Nucleus accumbens (tissue), 56 donors: ENCODE measurements around the gene OR51D1.

Source experiments
- DNase-seq, 56 donors: peaks; one replicate each; lab custom pipeline; 2025; lab: John Stamatoyannopoulos, UW

The OR51D1 gene, protein sequence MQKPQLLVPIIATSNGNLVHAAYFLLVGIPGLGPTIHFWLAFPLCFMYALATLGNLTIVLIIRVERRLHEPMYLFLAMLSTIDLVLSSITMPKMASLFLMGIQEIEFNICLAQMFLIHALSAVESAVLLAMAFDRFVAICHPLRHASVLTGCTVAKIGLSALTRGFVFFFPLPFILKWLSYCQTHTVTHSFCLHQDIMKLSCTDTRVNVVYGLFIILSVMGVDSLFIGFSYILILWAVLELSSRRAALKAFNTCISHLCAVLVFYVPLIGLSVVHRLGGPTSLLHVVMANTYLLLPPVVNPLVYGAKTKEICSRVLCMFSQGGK

DNA sequence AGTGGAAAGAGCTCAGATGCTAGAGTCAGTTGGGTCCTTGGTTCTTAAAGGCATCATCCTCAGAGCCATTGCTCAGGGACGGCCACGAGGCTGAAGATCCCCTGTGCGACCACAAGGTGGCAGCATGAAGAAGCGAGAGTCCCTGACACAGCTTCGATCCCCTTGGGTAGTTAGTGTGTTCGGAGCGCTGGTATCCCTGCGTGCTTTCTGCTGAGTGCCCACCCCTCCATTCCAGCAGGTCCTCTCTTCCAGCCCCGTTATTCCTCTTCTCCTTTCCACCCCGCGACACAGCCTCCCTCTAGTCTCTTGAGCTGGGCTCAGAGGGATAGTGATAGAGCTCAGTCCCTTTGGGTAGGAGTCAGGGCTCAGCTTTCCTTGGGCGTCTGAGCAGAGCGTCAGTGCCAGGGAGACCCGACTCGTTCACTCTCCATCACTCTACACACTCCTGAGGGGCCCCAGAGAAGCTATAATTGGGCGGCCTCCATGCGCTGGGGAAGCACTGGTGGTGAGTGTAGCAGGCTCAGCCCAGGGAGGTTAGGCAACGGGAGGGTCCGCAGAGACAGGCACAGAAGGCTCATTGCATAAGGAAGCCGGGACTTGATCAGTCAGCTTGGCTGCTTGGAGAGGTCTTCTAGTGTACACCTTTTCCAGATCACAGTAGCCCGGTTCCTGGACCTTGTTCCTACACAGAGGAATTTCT is at the start of gene OR51D1:
TSS of gene OR51D1 (plus strand) at position 516 of the 700 bp plus-strand sequence. CDS start 2,314 bp downstream, outside the sequence.
- DNase-seq: peak in 48 of 56 donors; percentile 3 to 78 (median 29)

DNA sequence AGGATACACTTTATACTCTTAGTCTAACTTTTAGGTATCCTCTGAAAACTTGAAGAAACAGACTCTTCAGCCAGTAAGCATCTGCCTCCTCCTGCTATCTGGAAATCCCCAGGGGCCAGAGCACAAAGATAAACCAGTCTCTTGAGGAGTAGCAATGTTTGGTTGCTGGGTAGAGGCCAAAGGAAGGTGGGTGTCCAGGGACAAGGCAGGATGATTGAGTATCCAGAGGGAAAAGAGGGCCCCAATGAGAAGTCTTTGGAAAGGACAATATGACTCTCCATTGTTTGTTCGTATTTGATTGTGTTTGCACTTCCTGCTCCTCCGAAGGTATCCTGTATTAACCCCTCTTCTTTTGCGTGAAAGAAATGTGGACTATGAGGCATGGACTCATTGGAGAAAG is 48.3 kb upstream of the OR51D1 start:
- DNase-seq: no peak

DNA sequence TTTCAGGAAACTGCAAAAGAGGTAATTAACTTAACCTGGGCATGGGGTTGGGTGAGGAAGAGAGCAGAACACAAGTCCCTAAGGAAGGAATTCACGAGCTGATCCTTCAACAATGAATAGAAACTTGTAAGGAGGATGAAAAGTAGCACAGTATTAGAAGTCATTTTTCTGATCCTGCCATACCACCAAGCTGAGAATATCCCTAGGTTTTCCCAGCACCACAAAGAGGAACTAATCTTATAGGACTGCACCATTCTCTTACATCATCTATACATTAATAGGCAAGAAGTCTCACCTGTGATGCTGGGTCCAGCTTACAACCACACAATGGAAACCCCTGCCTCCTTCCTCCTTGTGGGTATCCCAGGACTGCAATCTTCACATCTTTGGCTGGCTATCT is 43.5 kb upstream of the OR51D1 start, which contains the start of gene OR52I1:
TSS of gene OR52I1 (plus strand) at position 301 of the 400 bp plus-strand sequence. CDS start at position 301, 0 bp downstream.
- DNase-seq: no peak

DNA sequence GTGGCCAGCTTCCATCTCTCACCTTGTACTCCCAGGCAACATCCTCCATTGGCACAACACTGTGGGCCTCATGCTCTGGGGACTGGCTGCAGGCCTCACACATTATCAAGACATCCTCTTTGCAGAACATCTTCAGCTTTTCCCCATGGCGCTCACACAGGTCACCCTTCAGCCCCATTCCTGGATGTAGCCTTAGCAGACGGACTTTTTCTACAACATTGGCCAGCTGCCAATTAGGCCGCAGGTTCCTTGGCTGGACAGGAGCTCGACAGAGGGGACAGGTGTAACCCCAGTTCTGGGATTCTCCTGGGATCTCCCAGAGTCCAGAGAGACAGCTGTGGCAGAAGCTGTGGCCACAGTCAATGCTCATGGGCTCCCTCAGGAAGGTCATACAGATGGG is 32.2 kb upstream of the OR51D1 start:
- no peak for DNase-seq

DNA sequence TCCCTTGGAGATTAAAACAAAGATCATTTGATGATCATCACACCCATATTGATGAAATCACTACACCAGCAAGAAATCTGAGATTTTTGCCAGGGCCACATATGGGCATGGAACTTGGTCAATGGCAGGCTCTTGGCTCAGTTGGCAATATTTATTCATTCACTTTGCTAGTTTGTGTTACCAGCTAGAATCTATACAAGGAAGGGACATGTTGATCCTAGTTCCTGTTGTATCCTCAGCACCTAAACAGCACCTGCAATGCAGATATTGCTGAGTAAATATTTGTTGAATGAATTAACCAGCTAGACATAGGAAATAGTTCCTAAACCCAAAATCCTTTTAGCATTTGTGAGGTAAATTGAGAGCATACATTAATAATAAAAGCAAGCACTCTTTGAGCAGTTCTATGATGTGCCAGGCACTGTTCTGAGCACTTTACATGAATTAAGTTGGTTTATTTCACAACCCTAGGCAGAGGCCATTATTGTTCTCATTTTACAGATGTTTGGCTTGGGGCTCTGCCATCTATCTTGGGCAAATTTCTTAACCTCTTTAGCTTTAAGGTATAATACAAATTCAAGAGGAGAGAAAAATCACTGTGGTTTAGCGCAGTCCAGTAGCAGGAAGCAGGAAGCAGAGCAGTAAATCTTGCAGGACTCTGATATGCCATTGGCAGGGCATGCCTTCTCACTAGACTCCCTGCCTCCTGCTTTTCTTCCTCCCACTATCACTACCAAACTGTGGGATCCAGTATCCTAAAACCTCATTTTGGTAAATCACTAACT is 30.9 kb upstream of the OR51D1 start:
- no peak for DNase-seq

DNA sequence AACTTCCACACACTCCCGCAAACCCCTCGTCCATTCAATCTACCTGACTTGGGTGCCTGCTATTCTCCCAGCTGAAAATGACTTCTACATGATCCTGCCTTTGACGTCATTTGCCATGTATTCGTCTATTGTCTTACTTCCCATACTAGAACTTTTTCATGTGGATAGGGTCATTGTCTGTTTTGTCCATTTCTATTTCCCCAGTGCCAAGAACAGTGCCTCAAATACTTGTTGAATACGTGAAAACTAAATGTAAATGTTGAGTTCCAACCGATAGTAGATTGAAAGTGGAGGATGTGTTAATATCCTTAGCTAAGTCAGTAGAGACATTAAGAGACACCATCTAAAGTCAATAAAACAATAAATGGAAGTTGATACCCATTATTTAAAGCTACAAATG is 30.2 kb upstream of the OR51D1 start:
- DNase-seq: no peak

DNA sequence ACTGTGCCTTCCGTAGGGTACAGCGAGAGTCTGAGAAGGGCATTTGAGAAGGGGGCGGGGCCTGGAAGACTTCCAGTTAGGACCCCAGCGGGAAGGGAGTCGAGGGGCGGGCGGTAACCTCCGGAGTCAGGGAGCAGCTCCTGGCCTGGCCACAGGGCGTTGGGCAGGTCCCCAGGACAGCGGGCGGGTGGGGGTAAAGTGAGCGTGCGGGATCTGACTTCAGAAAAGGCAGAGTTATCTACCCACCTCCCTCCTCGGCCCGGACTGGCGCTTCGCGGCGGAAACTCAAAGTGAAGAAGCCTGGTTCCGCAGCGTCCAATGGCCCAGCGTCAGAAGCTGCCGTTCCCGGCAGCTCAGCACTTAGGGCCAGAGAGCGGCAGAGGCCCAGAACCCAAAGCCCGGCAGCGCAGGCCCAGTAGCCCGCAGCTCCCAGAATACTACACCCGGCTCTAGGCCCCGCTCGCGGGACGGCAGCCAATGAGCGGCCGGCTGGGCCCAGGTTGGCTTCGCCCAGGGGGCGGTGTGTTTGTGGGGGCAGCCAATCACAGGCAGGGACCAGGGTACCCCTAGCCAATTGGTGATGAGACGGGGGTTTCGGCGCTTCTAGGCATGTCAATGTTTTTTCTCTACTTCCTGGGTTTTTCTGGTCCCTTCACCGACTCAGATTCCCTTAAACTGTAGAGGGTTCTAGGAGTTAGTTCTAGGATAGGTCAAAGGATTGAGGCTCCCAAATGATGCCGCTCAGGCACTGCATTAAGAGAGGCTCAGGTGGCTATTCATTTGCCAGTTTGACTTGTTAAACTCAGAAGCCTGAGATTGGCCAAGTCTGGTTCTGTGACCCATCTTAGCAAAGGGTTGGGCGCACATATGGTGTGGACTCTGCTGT is 29.3 kb upstream of the OR51D1 start, which contains the start of gene TRIM68:
TSS of gene TRIM68 (minus strand) at position 451 of the 886 bp plus-strand sequence. CDS start 2,727 bp downstream, outside the sequence.
- DNase-seq: peak; percentile 46 to 98 (median 94)

DNA sequence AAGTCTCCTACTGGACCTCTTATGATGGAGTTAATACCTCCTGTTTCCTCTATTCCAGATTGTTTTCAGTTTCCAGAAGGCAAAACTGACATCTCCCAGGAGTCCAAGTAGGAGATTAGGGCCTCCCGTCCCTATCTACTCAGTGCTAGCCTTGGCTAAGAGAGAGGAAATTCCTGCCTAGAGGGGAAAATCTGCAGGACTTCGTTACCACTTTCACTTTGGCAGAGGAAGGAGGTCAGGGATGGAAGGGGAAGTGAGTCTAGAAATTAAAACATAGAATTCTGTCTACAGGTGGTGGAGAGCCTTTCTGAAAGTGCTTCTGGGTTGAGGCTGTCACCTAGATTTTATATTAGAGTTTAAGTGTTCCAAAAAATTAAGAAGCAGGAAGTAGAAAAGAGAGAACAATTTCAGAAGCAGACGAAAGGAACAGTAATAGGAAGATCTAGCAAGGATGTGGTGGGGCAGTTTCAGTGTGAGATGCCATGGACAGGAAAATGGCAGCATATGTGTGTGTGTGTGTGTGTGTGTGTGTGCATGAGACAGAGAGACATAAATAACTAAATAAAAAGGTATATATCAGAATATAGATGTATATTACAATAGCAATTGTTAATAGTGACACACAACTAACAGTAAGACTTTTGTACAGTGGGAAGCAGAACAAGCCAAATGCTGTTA is 26.9 kb upstream of the OR51D1 start:
- no peak for DNase-seq

DNA sequence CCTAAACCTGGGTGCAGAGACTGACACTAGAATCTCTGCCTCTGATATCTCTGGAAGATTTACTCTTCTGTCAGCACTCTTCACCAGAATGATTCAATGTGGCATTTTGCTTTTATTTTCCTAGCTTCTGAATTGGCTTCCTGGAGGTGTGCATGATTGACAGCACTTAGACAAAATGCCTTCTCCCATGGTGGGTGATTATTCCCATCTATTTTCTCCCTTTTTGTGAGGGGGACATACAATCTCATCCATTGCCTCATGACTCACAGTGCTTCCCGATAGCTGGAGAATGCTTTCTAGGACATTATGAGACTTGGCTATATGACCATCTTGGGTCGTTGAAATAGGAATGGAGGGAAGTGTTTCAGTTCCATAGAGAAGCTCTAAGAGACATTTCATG is 25.3 kb upstream of the OR51D1 start:
- DNase-seq: no peak

DNA sequence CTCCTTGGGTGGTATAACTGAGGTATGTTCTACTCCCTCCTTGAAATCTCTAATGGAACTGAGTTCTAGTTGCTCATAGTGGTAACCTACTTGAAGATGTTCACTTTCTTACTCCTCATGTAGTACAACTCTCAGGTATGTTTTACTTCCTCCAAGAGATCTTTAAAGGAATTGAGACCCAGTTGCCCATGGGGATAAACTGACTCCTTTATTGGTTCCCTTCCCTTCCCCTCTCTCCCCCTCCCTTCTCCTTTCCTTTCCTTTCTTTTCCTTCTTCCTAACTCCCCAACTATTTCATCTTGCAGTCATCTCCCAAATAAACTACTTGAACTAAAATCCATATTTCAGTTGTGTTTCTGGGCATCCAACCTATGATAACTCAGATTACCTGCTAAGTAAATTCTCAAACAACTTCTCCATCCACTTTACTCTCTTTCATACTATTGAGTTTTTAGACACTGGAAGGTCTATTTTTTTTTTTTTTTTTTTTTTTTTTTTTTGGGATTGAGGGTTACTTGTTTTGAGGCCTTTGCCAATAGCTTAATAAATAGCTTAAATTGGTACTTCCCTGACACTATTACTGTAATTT is 21.3 kb upstream of the OR51D1 start:
- DNase-seq: no peak

DNA sequence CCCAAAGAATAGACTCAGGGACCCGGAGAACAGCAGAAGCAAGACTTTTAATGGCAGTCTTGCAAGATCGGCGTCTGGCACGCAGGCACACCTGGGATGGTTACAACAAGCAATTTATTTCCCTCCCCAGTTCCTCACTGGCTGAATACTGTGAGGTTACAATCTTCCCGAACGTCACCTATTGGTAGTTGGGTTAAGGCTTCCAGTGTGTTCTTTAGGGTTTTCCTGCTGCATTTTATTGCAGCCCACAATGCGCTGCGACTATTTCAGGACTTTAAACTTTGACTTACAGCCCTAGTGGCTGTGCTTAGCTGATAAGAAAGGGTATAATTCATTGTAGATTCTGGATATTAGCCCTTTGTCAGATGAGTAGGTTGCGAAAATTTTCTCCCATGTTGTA is 17.8 kb upstream of the OR51D1 start:
- no peak for DNase-seq

DNA sequence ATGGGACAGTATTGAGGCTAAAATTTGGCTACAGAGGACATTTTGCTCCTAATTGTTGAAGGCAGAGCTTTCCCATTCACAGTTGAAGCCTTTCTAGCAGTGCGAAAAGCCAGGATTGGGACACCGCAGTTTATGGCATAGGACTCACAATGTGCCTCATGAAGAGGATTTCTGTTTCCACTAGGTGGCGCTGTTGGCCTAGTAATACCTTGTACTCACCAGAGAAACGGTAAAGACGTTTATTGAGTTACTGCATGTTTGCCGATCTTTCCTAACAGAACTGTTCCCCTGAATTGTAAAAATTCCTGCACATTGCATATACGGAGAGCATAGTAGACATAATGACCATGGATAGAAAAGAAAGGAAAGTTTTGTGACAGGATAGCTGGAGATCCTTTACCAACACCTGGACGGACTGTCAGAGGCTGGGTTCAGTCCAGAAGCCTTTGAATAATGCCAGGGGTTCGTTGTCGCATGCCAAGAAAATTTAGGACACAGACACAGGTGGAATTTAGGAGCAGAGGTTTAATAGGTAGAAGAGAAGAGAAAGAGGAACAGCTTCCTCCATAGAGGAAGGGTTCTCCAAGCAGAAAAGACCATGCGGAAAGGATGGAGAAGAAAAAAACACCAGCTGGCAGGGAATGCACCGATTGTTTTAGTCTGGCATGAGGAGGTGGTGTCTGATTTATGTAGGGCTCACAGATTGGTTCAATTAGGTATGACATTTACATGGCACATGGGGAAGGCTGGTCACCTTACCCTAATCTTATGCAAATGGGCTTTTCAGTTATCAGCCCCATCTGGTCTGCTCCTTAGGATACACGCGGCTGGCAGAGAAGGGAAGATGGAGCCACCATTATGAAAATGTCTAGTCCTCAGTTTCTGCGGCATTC is 10.8 kb upstream of the OR51D1 start:
- DNase-seq: peak in 13 of 56 donors; percentile 2 to 63 (median 13)

DNA sequence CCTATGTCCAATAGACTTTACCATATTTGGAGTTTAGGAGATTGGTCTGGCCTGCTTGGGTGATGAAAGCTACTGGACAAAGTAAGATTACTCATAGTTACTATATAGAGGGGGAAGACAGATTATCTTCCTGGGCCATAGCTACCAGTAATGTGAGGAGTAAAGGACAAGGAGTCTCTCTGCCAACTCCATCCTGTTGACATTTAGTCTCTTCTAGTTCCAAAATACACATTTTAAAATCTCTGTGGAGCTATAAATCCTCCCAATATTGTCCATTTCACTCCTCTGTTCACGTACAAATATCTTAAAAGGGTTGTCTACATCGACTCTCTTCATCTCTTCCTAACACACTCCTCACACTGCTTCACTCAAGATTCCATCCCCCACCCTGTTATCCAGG is 1.1 kb upstream of the OR51D1 start:
- DNase-seq: no peak

DNA sequence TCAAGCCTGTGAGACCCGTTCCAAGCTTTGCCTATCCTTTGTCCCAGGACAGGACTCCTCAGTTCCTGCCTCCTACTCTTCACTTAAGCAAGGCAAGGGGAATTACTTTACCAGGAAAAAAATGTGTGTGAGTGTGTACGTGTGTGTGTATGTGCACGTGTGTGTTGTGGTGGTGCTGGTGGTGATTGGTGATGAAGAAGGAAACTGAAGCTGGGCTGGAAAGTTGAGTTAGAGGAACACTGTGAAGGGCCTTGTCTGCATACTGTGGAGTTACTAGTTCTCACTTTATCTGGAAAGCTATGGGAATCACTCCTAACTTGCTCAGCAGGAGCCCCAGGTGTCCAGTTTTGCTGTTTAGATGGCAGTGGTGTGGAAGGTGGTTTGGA is 378 bp downstream of the OR51D1 start:
- no peak for DNase-seq

DNA sequence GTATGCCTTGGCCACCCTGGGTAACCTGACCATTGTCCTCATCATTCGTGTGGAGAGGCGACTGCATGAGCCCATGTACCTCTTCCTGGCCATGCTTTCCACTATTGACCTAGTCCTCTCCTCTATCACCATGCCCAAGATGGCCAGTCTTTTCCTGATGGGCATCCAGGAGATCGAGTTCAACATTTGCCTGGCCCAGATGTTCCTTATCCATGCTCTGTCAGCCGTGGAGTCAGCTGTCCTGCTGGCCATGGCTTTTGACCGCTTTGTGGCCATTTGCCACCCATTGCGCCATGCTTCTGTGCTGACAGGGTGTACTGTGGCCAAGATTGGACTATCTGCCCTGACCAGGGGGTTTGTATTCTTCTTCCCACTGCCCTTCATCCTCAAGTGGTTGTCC is 2.7 kb downstream of the OR51D1 start:
- DNase-seq: no peak

DNA sequence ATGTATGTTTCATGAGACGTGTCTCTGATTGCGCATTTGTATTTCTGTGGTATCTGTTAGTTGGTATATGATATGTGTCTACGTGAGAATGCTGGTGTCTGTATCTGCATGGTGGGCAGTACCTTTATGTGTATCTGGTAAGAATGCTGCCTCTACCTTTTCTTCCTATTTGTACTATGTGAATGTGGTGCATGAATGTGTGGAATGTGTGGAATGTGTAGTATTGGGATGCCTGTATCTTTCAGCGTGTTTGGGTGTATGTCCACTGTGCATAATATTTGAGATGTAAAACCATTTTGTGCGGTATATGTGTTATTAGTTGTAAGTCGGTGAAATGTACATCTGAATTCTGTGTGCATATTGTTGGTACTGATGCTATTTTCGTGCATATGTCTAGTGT is 4.2 kb downstream of the OR51D1 start:
- DNase-seq: no peak

DNA sequence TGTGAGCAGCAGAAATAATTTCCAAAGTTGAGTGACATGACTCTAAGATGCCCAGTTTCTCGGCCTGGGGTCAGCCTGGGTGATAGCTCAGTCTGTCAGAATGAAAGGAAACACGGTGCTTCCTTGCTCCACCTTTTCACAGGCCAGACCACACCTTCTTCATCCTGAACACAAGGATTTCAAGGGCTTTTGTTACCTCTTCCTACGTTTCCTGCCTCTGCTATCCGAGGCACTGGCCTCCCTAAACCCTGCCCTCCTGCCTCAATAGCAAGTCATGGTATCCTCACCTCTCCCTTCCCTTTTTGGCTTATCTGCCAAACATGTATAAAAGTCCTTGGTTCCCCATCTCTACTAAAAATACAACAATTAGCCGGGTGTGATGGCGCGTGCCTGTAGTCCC is 4.8 kb downstream of the OR51D1 start:
- DNase-seq: no peak

DNA sequence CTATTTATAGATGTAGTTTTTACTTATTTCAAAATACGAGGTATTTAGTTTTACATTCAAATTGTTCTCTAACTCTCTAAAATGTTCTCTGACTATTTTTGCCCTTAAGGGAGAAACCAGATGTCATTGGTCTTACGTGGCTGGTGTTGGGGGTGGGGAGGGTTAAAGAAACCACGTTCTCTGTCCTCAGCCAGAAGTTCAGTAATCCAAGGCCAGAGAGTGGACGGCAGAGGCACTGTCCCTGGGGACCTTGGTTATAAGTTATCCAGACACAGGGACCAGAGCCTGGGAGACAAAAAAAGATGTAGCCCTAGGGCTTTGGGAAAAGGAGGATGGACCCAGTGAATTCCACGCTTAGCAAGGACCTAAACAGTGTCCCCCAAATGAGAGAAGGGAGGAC is 5.8 kb downstream of the OR51D1 start:
- peak in 1 of 56 donors; percentile 1 for DNase-seq
